ENCODE measurements around the gene NFASC. TPM values are rescaled to one million over a fixed set of nuclear protein-coding genes. Genes with fewer than 3 reads are reported as not detected.

NFASC gene
- total and polyA plus RNA-seq, 2 experiments from 2014 or later, result 0.75 to 2.2 TPM

GRCh38 chr1:204867666-204868339 lies 2.9 kb upstream of the NFASC start:
- WGBS (ENCODE audit: low lambda C conversion rate, missing lambda C conversion rate), result 88% methylated on average over 10 of the region's 10 CpGs
- H3K27ac ChIP-seq, result no peak overlapping the region
- no peaks in the 10 kb centered on the region for H3K36me3 ChIP-seq (replicated peaks; ENCODE audit: insufficient read depth, low read depth)
- H3K9me3 ChIP-seq (ENCODE audit: low read depth), result no peaks in the 10 kb centered on the region
- H3K4me1 ChIP-seq (ENCODE audit: insufficient read depth), result no peaks in the 10 kb centered on the region
- H3K27me3 ChIP-seq, result peaks cover 4% of the 10 kb centered on the region
- H3K4me2 ChIP-seq, result no peak overlapping the region
- DNase-seq (ENCODE audit: low spot score), result no peak
- no peaks in the 10 kb centered on the region for H3K79me2 ChIP-seq
- no peaks in the 10 kb centered on the region for H4K20me1 ChIP-seq (ENCODE audit: insufficient read depth, poor library complexity, severe bottlenecking)
- no peak overlapping the region for H2AFZ ChIP-seq
- TF ChIP-seq EZH2 (IDR thresholded peaks at IDR 0.05; ENCODE audit: borderline replicate concordance), result no peak
- TF ChIP-seq CTCF (IDR thresholded peaks at IDR 0.05; ENCODE audit: poor library complexity), result no peak
- TF ChIP-seq EZH2phosphoT487 (IDR thresholded peaks at IDR 0.05; ENCODE audit: low read depth, severe bottlenecking, unreplicated experiment), result no peak
- H3K4me3 ChIP-seq, result no peak overlapping the region
- H3K9me2 ChIP-seq (replicated peaks; ENCODE audit: insufficient read depth), result no peaks in the 10 kb centered on the region

- H3K79me2 ChIP-seq, result no peaks in the 10 kb centered on the region
- DNase-seq (ENCODE audit: low spot score), result no peak
- H3K4me3 ChIP-seq, result no peak overlapping the region
- 88% methylated on average over 7 of the region's 7 CpGs for WGBS (ENCODE audit: low lambda C conversion rate, missing lambda C conversion rate)
- H2AFZ ChIP-seq, result no peak overlapping the region
- TF ChIP-seq EZH2 (IDR thresholded peaks at IDR 0.05; ENCODE audit: borderline replicate concordance) (no peak), CTCF (IDR thresholded peaks at IDR 0.05; ENCODE audit: poor library complexity) (no peak), EZH2phosphoT487 (IDR thresholded peaks at IDR 0.05; ENCODE audit: low read depth, severe bottlenecking, unreplicated experiment) (no peak)
- no peaks in the 10 kb centered on the region for H3K9me3 ChIP-seq (ENCODE audit: low read depth)
- no peak overlapping the region for H3K4me2 ChIP-seq
- no peaks in the 10 kb centered on the region for H4K20me1 ChIP-seq (ENCODE audit: insufficient read depth, poor library complexity, severe bottlenecking)
- H3K4me1 ChIP-seq (ENCODE audit: insufficient read depth), result no peaks in the 10 kb centered on the region
- H3K27ac ChIP-seq, result no peak overlapping the region
- no peaks in the 10 kb centered on the region for H3K9me2 ChIP-seq (replicated peaks; ENCODE audit: insufficient read depth)
- no peaks in the 10 kb centered on the region for H3K36me3 ChIP-seq (replicated peaks; ENCODE audit: insufficient read depth, low read depth)
- H3K27me3 ChIP-seq, result peaks cover 4% of the 10 kb centered on the region
Observed at GRCh38 chr1:204868340-204868700, 2.3 kb upstream of the NFASC start.

- no peak overlapping the region for H3K27ac ChIP-seq
- WGBS (ENCODE audit: low lambda C conversion rate, missing lambda C conversion rate), result 87% methylated on average over 3 of the region's 3 CpGs
- no peaks in the 10 kb centered on the region for H3K36me3 ChIP-seq (replicated peaks; ENCODE audit: insufficient read depth, low read depth)
- no peak for TF ChIP-seq CTCF (IDR thresholded peaks at IDR 0.05; ENCODE audit: poor library complexity)
- TF ChIP-seq EZH2phosphoT487 (IDR thresholded peaks at IDR 0.05; ENCODE audit: low read depth, severe bottlenecking, unreplicated experiment), result no peak
- no peak for TF ChIP-seq EZH2 (IDR thresholded peaks at IDR 0.05; ENCODE audit: borderline replicate concordance)
- no peak for DNase-seq (ENCODE audit: low spot score)
- H3K4me1 ChIP-seq (ENCODE audit: insufficient read depth), result no peaks in the 10 kb centered on the region
- H4K20me1 ChIP-seq (ENCODE audit: insufficient read depth, poor library complexity, severe bottlenecking), result no peaks in the 10 kb centered on the region
- H3K4me3 ChIP-seq, result no peak overlapping the region
- H3K27me3 ChIP-seq, result peaks cover 4% of the 10 kb centered on the region
- H3K9me2 ChIP-seq (replicated peaks; ENCODE audit: insufficient read depth), result no peaks in the 10 kb centered on the region
- no peaks in the 10 kb centered on the region for H3K9me3 ChIP-seq (ENCODE audit: low read depth)
- no peak overlapping the region for H3K4me2 ChIP-seq
- H3K79me2 ChIP-seq, result no peaks in the 10 kb centered on the region
- no peak overlapping the region for H2AFZ ChIP-seq
Observed at GRCh38 chr1:204869097-204869496, 1.6 kb upstream of the NFASC start.

Data from hepatocyte (in vitro differentiated cells).